Neural cell (in vitro differentiated cells): Measurements from ENCODE around the gene KXD1. TPM values are rescaled to one million over a fixed set of nuclear protein-coding genes. Genes with fewer than 3 reads are reported as not detected.

Source experiments
- H2AFZ ChIP-seq: fragments of 200-600, 300-800 bp; sonication (generic), shearing (Covaris generic); 2 replicates; pipeline ENCODE4 v1.6.0; 2014; ENCODE audit warnings: low read depth, mild to moderate bottlenecking, antibody characterized with exemption, low read length, moderate library complexity
- H3F3A ChIP-seq: fragments of 200-600 bp; shearing (Covaris generic); 2 replicates; pipeline ENCODE4 v1.6.1; 2016; ENCODE audit warnings: mild to moderate bottlenecking, moderate library complexity, mixed read lengths, antibody characterized with exemption, low read length; ENCODE audit not compliant: insufficient read depth, poor library complexity, severe bottlenecking
- H3K27ac ChIP-seq: fragments of 200-600, 300-800 bp; sonication (generic), shearing (Covaris generic); 2 replicates; pipeline ENCODE4 v1.5.1; 2014; ENCODE audit warnings: mild to moderate bottlenecking, low read length, moderate library complexity
- H3K27me3 ChIP-seq: fragments of 300-800, 200-600 bp; sonication (generic), shearing (Covaris generic); 2 replicates; pipeline ENCODE4 v1.6.0; 2014; ENCODE audit warnings: mild to moderate bottlenecking, low read depth, low read length, moderate library complexity; ENCODE audit not compliant: insufficient read depth
- H3K36me3 ChIP-seq: fragments of 300-800, 200-600 bp; sonication (generic), shearing (Covaris generic); 2 replicates; pipeline ENCODE4 v1.5.1; 2014; ENCODE audit warnings: mild to moderate bottlenecking, antibody characterized with exemption, low read length, moderate library complexity; ENCODE audit not compliant: insufficient read depth
- H3K4me2 ChIP-seq: fragments of 300-800, 200-600 bp; sonication (generic), shearing (Covaris generic); 2 replicates; pipeline ENCODE4 v1.6.0; 2014; ENCODE audit warnings: mild to moderate bottlenecking, low read length
- H3K4me3 ChIP-seq: fragments of 300-800, 200-600 bp; sonication (generic), shearing (Covaris generic); 2 replicates; pipeline ENCODE4 v1.5.1; 2014; ENCODE audit warnings: mild to moderate bottlenecking, low read length, moderate library complexity
- H3K79me2 ChIP-seq: fragments of 200-600 bp; shearing (Covaris generic); replicated peaks from 2 replicates; pipeline ENCODE4 v1.6.0; 2014; ENCODE audit warnings: mild to moderate bottlenecking, low read length, moderate library complexity; ENCODE audit not compliant: insufficient read depth
- H3K9ac ChIP-seq: fragments of 300-800, 200-600 bp; sonication (generic), shearing (Covaris generic); 2 replicates; pipeline ENCODE4 v1.6.1; 2016; ENCODE audit warnings: mild to moderate bottlenecking, low read length, mixed read lengths
- H3K9me2 ChIP-seq: fragments of 200-600 bp; shearing (Covaris generic); 2 replicates; pipeline ENCODE4 v1.6.1; 2016; ENCODE audit warnings: mild to moderate bottlenecking, low read length, mixed read lengths; ENCODE audit not compliant: insufficient read depth
- H3K9me3 ChIP-seq: fragments of 200-600, 300-800 bp; sonication (generic), shearing (Covaris generic); 2 replicates; pipeline ENCODE4 v1.6.1; 2016; ENCODE audit warnings: mild to moderate bottlenecking, mixed run types, low read length, moderate library complexity, mixed read lengths
- H4K20me1 ChIP-seq: fragments of 200-600 bp; shearing (Covaris generic); 2 replicates; pipeline ENCODE4 v1.6.1; 2016; ENCODE audit warnings: mild to moderate bottlenecking, mixed run types; ENCODE audit not compliant: insufficient read depth
- CTCF ChIP-seq: fragments of 450-650 bp; IDR thresholded peaks from 2 replicates; pipeline ENCODE4 v1.5.1; 2014; ENCODE audit warnings: antibody characterized with exemption, mild to moderate bottlenecking, moderate library complexity; ENCODE audit not compliant: poor library complexity, severe bottlenecking
- EP300 ChIP-seq: fragments of 450-650 bp; conservative IDR thresholded peaks from 2 replicates; pipeline ENCODE4 v1.6.1; 2014; ENCODE audit warnings: antibody characterized with exemption, mild to moderate bottlenecking, moderate library complexity; ENCODE audit not compliant: poor library complexity, severe bottlenecking
- EZH2 ChIP-seq: fragments of 200-600, 300-800 bp; shearing (Covaris generic), sonication (generic); IDR thresholded peaks from 2 replicates; pipeline ENCODE4 v1.6.1; 2014; ENCODE audit warnings: antibody characterized with exemption, low read length, borderline replicate concordance, mild to moderate bottlenecking; ENCODE audit not compliant: insufficient read depth, poor library complexity, severe bottlenecking
- MXI1 ChIP-seq: fragments of 450-650 bp; conservative IDR thresholded peaks from 2 replicates; pipeline ENCODE4 v1.6.1; 2014; ENCODE audit warnings: antibody characterized with exemption, mild to moderate bottlenecking; ENCODE audit not compliant: poor library complexity, severe bottlenecking
- POLR2AphosphoS5 ChIP-seq: IDR thresholded peaks from 2 replicates; pipeline ENCODE4 v1.6.1; 2012
- RAD21 ChIP-seq: fragments of 450-650 bp; conservative IDR thresholded peaks from 2 replicates; pipeline ENCODE4 v1.6.1; 2014; ENCODE audit warnings: antibody characterized with exemption, mild to moderate bottlenecking, moderate library complexity
- SMC3 ChIP-seq: fragments of 450-650 bp; conservative IDR thresholded peaks from 2 replicates; pipeline ENCODE4 v1.6.1; 2014; ENCODE audit warnings: antibody characterized with exemption, mild to moderate bottlenecking, moderate library complexity; ENCODE audit not compliant: poor library complexity
- TAF1 ChIP-seq: IDR thresholded peaks from 2 replicates; pipeline ENCODE4 v1.6.1; 2012; ENCODE audit warnings: low read depth
- polyA plus RNA-seq: library from polyadenylated mRNA; depleted of rRNA; stranded (reverse); fragments of >200 nt; gene quantifications from 2 replicates; pipeline ENCODE4 v1.2.3, GENCODE V29; 2014
- TF ChIP-seq, protein P1 (sequence below): IDR thresholded peaks from 2 replicates; pipeline ENCODE4 v1.6.1; 2012; ENCODE audit warnings: borderline replicate concordance

The KXD1 gene
- polyA plus RNA-seq, 1 donor from 2014 or later, result 55.8 TPM

GRCh38 chr19:18606281-18607225 lies 48.9 kb downstream of the KXD1 start, which contains the start of gene CRLF1:
Gene CRLF1, minus strand, starts transcription at chr19:18606799. Its CDS starts 143 bp downstream, at chr19:18606656.
- Histone ChIP-seq H2AFZ (no peak within 1 kb of the TSS), H3F3A (no peaks in the 10 kb centered on the region), H3K27me3 (peaks cover 95% of the 10 kb centered on the region), H3K4me3 (peak within 1 kb of the TSS; percentile 48), H3K4me2 (no peak within 1 kb of the TSS), H3K9ac (no peak within 1 kb of the TSS), H3K36me3 (no peaks in the 10 kb centered on the region), H3K27ac (no peak within 1 kb of the TSS), H3K9me2 (no peaks in the 10 kb centered on the region), H3K79me2 (no peaks in the 10 kb centered on the region), H3K9me3 (no peaks in the 10 kb centered on the region), H4K20me1 (no peaks in the 10 kb centered on the region)
- no peak for TF ChIP-seq SMC3
- TF ChIP-seq MXI1, result no peak
- TF ChIP-seq, protein P1, sequence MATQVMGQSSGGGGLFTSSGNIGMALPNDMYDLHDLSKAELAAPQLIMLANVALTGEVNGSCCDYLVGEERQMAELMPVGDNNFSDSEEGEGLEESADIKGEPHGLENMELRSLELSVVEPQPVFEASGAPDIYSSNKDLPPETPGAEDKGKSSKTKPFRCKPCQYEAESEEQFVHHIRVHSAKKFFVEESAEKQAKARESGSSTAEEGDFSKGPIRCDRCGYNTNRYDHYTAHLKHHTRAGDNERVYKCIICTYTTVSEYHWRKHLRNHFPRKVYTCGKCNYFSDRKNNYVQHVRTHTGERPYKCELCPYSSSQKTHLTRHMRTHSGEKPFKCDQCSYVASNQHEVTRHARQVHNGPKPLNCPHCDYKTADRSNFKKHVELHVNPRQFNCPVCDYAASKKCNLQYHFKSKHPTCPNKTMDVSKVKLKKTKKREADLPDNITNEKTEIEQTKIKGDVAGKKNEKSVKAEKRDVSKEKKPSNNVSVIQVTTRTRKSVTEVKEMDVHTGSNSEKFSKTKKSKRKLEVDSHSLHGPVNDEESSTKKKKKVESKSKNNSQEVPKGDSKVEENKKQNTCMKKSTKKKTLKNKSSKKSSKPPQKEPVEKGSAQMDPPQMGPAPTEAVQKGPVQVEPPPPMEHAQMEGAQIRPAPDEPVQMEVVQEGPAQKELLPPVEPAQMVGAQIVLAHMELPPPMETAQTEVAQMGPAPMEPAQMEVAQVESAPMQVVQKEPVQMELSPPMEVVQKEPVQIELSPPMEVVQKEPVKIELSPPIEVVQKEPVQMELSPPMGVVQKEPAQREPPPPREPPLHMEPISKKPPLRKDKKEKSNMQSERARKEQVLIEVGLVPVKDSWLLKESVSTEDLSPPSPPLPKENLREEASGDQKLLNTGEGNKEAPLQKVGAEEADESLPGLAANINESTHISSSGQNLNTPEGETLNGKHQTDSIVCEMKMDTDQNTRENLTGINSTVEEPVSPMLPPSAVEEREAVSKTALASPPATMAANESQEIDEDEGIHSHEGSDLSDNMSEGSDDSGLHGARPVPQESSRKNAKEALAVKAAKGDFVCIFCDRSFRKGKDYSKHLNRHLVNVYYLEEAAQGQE, result no peak
- no peak for TF ChIP-seq TAF1
- no peak for TF ChIP-seq RAD21
- no peak for TF ChIP-seq CTCF
- TF ChIP-seq POLR2AphosphoS5, result no peak

DNA sequence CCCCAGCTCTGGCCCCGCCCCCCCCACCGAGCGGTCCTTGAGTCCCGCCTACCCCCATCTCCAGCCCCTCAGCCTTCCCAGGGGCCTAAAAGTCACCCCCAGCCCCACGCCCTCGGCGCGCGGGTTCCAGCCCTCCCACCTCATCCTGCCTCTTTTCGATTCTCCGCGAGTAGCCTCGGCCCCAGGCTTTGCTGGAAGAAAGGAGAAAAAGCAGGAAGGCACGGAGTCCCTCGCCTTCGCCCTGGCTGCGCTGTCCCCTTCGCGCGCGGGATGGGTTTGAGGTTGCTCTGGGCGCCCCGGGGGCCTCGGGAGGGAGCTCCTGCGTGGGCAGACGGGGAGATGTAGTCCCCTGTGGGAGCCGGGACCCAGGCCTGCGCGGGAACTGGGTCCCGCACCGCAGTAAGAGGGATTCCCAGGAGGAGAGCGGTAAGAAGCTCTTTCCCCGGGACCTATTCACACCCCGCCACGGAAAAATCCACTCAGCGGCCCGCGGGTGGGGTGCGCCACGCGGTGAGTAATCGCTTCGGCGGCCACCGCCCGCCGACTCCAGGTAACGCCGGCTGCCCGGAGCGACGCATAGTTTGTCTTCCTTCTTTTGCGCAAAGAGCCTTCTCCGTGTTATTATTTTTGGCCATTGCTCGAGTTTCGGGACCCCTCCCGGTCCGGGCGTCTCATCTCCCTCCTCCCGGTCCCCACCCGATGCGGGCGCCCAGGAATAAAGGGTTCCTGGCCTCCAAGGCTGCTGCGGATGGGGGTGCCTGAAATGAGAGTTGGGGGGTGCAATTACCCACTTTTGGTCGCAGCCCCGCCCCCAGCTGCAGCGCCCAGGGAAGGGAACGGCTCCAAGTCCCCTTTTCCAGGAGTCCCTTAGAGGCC lies 49.8 kb downstream of the KXD1 start:
- Histone ChIP-seq H3K9me2 (no peaks in the 10 kb centered on the region), H3K4me3 (peak overlapping the region; percentile 48), H3K27me3 (peaks cover 95% of the 10 kb centered on the region), H4K20me1 (no peaks in the 10 kb centered on the region), H3F3A (no peaks in the 10 kb centered on the region), H3K4me2 (no peak overlapping the region), H3K27ac (no peak overlapping the region), H3K79me2 (no peaks in the 10 kb centered on the region), H3K9me3 (no peaks in the 10 kb centered on the region), H2AFZ (no peak overlapping the region), H3K36me3 (no peaks in the 10 kb centered on the region), H3K9ac (no peak overlapping the region)
- no peak for TF ChIP-seq EP300
- peak; percentile 79 for TF ChIP-seq EZH2
- peak; percentile 28 for TF ChIP-seq POLR2AphosphoS5
